Measurements from ENCODE around the gene PAGR1. TPM values are rescaled to one million over a fixed set of nuclear protein-coding genes. Genes with fewer than 3 reads are reported as not detected.

Gene PAGR1
- total and polyA plus RNA-seq, 2 of the 13 experiments (the other 11 are each of a cell fraction or from before 2014, with no cell fraction given): 9.8 to 66.4 TPM

DNA sequence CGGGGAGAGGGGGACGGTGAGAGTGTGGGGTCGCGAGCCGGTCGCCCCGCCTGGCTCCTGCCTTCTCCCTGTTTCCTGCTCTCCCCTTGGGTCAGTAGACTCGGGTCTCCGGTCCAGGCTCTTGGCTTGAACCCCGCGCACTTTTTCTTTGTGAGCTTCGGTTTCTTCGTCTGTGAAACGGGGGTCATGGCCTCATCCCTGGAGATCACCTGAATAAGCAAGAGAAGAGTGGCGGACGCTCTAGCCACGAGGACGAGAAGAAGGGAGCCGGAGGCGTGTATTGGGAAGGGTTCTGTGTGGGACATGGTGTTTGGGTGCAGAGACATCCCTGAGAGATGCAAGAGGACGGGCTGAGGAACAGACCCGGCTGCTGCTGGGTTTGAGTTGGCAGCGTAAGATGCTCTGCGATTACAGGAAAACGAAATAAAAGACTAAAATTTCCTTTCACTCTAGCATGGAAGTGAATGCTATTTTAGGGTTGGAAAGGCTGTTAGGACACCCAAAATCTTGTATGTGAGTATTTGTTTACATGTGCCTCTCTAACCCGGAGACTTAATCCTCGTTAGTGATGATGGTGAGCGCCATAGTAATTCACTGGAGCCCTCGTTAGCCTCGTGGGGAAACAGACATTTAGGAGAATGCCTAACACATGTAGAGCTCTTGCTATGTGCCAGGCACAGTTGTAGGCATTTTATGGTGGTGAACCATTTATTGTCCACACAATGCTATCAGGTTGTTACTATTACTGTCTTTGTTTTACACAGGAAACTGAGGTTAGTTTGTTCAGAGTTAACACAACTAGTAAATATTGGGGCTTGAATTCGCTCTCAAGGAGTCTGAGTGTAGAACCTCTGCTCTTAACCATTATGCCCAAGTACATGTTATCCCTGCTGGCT is 24.8 kb upstream of the PAGR1 start:
- WGBS (ENCODE audit: low lambda C conversion rate): under 1% methylated on average over 27 of the region's 31 CpGs
- peak overlapping the region; percentile 80 for H3K9ac ChIP-seq (ENCODE audit: insufficient read depth, low read depth, low read length)
- peaks cover 56% of the 10 kb centered on the region for H3K79me2 ChIP-seq (ENCODE audit: insufficient read depth, low read length)
- intact Hi-C loops (cut with micrococcal nuclease; ENCODE audit: unreplicated experiment): loop anchor here (1.0 to 5.0 kb wide), 2 partner anchors 14 to 54 kb away; no protein-coding TSS in a partner anchor
- ATAC-seq (peak; percentile 45), FAIRE-seq (no peak), DNase-seq (ENCODE audit: low spot score) (no peak)
- H2AFZ ChIP-seq (ENCODE audit: low read length): no peak overlapping the region
- H3K9me3 ChIP-seq (ENCODE audit: low read length): no peaks in the 10 kb centered on the region
- H3K4me1 ChIP-seq (ENCODE audit: insufficient read depth, low read length): peaks cover 59% of the 10 kb centered on the region
- CTCF ChIA-PET (ENCODE audit: low intra/inter-chr PET ratio, low total read pairs): interaction anchor here (0.8 to 1.7 kb wide), 3 partner anchors 25 to 62 kb away, joined by 3 to 4 read pairs (median 3); partner anchors contain the start of gene PAGR1
- no peaks in the 10 kb centered on the region; a peak in 1 of 5 replicates for H3K27me3 ChIP-seq (ENCODE audit: control insufficient read depth in 1 of 2, insufficient read depth in 2 of 2, low read length in 2 of 2)
- peak overlapping the region; percentile 60 for H3K27ac ChIP-seq (ENCODE audit: extremely low read length, insufficient read depth, low read length)
- H3K4me3 ChIP-seq (replicated peaks in 1 of 3; ENCODE audit: insufficient read depth in 1 of 3, low read depth in 2 of 3, low read length in 3 of 3): peak overlapping the region; percentile 77 to 97 (median 84)
- TSS peak; percentile 72 for BruUV-seq (replicated peaks)
- POLR2A ChIA-PET: interaction anchor here (0.6 to 4.0 kb wide), 20 partner anchors 12 to 274 kb away, joined by 3 to 37 read pairs (median 10); partner anchors contain the start of genes ALDOA, ASPHD1, MAZ and MVP
- H3K36me3 ChIP-seq (replicated peaks in 1 of 2; ENCODE audit: control insufficient read depth in 1 of 2, insufficient read depth in 2 of 2, low read length in 2 of 2): peaks cover 0 to 8% of the 10 kb centered on the region in 2 experiments; a peak in 4 of 5 replicates
- H4K20me1 ChIP-seq (ENCODE audit: insufficient read depth, low read length): no peaks in the 10 kb centered on the region
- peak overlapping the region; percentile 92 for H3K4me2 ChIP-seq (ENCODE audit: low read depth, low read length)
- in situ Hi-C loops (cut with HindIII; ENCODE audit: extremely low pct_ligation_motif_present, low pct_unique_long_range_greater_than_20kb): no loop called here
- TF ChIP-seq KDM5A (IDR thresholded peaks at IDR 0.05; ENCODE audit: borderline replicate concordance, low read length): peak; percentile 80
- peak; percentile 1; the same call in 1 of the 2 replicates for TF ChIP-seq ZNF263 (CRISPR knock-in tag; IDR thresholded peaks at IDR 0.05)
- TF ChIP-seq, protein P1, sequence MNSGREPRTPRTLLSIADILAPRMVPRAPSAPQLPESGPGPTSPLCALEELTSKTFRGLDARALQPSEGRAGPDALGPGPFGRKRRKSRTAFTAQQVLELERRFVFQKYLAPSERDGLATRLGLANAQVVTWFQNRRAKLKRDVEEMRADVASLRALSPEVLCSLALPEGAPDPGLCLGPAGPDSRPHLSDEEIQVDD (CRISPR knock-in tag; IDR thresholded peaks at IDR 0.05; ENCODE audit: borderline replicate concordance): 0 out of 2 replicates have a peak, but pooled peaks have one; percentile 51
- TF ChIP-seq TSC22D2 (CRISPR knock-in tag; IDR thresholded peaks at IDR 0.05; ENCODE audit: borderline replicate concordance): 0 out of 2 replicates have a peak, but pooled peaks have one; percentile 6
- peak; percentile 84; the same call in 1 of the 2 replicates for TF ChIP-seq ZNF235 (CRISPR knock-in tag; IDR thresholded peaks at IDR 0.05; ENCODE audit: borderline replicate concordance)
- TF ChIP-seq SIN3A (IDR thresholded peaks at IDR 0.05; ENCODE audit: borderline replicate concordance, low read depth, low read length): peak; percentile 1; the same call in 1 of the 2 replicates
- TF ChIP-seq, protein P2, sequence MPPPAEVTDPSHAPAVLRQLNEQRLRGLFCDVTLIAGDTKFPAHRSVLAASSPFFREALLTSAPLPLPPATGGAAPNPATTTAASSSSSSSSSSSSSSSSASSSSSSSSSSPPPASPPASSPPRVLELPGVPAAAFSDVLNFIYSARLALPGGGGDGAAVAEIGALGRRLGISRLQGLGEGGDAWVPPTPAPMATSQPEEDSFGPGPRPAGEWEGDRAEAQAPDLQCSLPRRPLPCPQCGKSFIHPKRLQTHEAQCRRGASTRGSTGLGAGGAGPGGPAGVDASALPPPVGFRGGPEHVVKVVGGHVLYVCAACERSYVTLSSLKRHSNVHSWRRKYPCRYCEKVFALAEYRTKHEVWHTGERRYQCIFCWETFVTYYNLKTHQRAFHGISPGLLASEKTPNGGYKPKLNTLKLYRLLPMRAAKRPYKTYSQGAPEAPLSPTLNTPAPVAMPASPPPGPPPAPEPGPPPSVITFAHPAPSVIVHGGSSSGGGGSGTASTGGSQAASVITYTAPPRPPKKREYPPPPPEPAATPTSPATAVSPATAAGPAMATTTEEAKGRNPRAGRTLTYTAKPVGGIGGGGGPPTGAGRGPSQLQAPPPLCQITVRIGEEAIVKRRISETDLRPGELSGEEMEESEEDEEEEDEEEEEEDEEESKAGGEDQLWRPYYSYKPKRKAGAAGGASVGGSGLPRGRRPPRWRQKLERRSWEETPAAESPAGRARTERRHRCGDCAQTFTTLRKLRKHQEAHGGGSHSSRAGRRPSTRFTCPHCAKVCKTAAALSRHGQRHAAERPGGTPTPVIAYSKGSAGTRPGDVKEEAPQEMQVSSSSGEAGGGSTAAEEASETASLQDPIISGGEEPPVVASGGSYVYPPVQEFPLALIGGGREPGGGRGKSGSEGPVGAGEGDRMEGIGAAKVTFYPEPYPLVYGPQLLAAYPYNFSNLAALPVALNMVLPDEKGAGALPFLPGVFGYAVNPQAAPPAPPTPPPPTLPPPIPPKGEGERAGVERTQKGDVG (CRISPR knock-in tag; IDR thresholded peaks at IDR 0.05; ENCODE audit: borderline replicate concordance): peak; percentile 14; the same call in 1 of the 2 replicates
- 0 out of 2 replicates have a peak, but pooled peaks have one; percentile 38 for TF ChIP-seq ZBTB7A (CRISPR knock-in tag; IDR thresholded peaks at IDR 0.05)
- TF ChIP-seq SMYD3 (CRISPR knock-in tag; IDR thresholded peaks at IDR 0.05): peak; percentile 12; the same call in 1 of the 2 replicates
- no peak for TF ChIP-seq ZNF598 (CRISPR knock-in tag; IDR thresholded peaks at IDR 0.05; ENCODE audit: borderline replicate concordance)
- TF ChIP-seq ZNF550 (CRISPR knock-in tag; IDR thresholded peaks at IDR 0.05; ENCODE audit: borderline replicate concordance): no peak; the same call in 1 of the 2 replicates
- TF ChIP-seq ZBTB38 (CRISPR knock-in tag; IDR thresholded peaks at IDR 0.05): no peak
- peak; percentile 8; the same call in 1 of the 2 replicates for TF ChIP-seq ZNF567 (CRISPR knock-in tag; IDR thresholded peaks at IDR 0.05; ENCODE audit: borderline replicate concordance)
- TF ChIP-seq ARID2 (CRISPR knock-in tag; IDR thresholded peaks at IDR 0.05; ENCODE audit: borderline replicate concordance): peak; percentile 4; the same call in 1 of the 2 replicates
- TF ChIP-seq ZNF703 (CRISPR knock-in tag; IDR thresholded peaks at IDR 0.05; ENCODE audit: borderline replicate concordance): 0 out of 2 replicates have a peak, but pooled peaks have one; percentile 45
- TF ChIP-seq, protein P3, sequence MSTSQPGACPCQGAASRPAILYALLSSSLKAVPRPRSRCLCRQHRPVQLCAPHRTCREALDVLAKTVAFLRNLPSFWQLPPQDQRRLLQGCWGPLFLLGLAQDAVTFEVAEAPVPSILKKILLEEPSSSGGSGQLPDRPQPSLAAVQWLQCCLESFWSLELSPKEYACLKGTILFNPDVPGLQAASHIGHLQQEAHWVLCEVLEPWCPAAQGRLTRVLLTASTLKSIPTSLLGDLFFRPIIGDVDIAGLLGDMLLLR (CRISPR knock-in tag; IDR thresholded peaks at IDR 0.05): 0 out of 2 replicates have a peak, but pooled peaks have one; percentile 3
- TF ChIP-seq ZNF180 (CRISPR knock-in tag; IDR thresholded peaks at IDR 0.05; ENCODE audit: borderline replicate concordance, low read depth): no peak

Data from HepG2 (cell line).